HG03439 (cell line): ENCODE measurements around the gene FAM120B.
A peak's percentile ranks its signal among the peaks of the same experiment; 100 is the strongest.

Experiments used
- ATAC-seq: cut with Tn5 transposase; IDR thresholded peaks from one replicate; pipeline ENCODE4 v1.9.1; 2021; ENCODE audit warnings: mild to moderate bottlenecking, moderate library complexity; ENCODE audit not compliant: unreplicated experiment

Gene FAM120B

GRCh38 chr6:170284866-170285469 lies 21.6 kb upstream of the FAM120B start:
- ATAC-seq = no peak

- no peak for ATAC-seq
Observed at GRCh38 chr6:170285482-170285881, 21.1 kb upstream of the FAM120B start.

GRCh38 chr6:170286246-170286933 lies 20.2 kb upstream of the FAM120B start:
- ATAC-seq = no peak

GRCh38 chr6:170286934-170287265 lies 19.7 kb upstream of the FAM120B start:
- ATAC-seq = no peak

- ATAC-seq = no peak
Observed at GRCh38 chr6:170287371-170287876, 19.1 kb upstream of the FAM120B start.

- ATAC-seq = no peak
Observed at GRCh38 chr6:170288091-170288631, 18.4 kb upstream of the FAM120B start.

GRCh38 chr6:170288852-170289179 lies 17.7 kb upstream of the FAM120B start:
- no peak for ATAC-seq

- no peak for ATAC-seq
Observed at GRCh38 chr6:170289180-170289931, 17.2 kb upstream of the FAM120B start.

GRCh38 chr6:170289951-170290295 lies 16.6 kb upstream of the FAM120B start:
- ATAC-seq = no peak

GRCh38 chr6:170290296-170291128 lies 16.0 kb upstream of the FAM120B start, which contains the start of gene DLL1:
DLL1 (minus strand) TSS chr6:170291078; CDS start chr6:170290139, 939 bp downstream.
- ATAC-seq = no peak

GRCh38 chr6:170291271-170292110 lies 15.1 kb upstream of the FAM120B start:
- no peak for ATAC-seq

GRCh38 chr6:170292111-170292406 lies 14.5 kb upstream of the FAM120B start:
- no peak for ATAC-seq

GRCh38 chr6:170292407-170293158 lies 14.0 kb upstream of the FAM120B start:
- ATAC-seq = no peak

- no peak for ATAC-seq
Observed at GRCh38 chr6:170293341-170294231, 13.0 kb upstream of the FAM120B start.

GRCh38 chr6:170294298-170294730 lies 12.2 kb upstream of the FAM120B start:
- no peak for ATAC-seq

GRCh38 chr6:170294813-170295509 lies 11.6 kb upstream of the FAM120B start:
- ATAC-seq = no peak

GRCh38 chr6:170295510-170296422 lies 10.8 kb upstream of the FAM120B start:
- peak; percentile 54 for ATAC-seq
